ENCODE results near the gene CD74. TPM values are rescaled to one million over a fixed set of nuclear protein-coding genes. Genes with fewer than 3 reads are reported as not detected.

The CD74 gene
- total RNA-seq, 3 donors from 2014 or later, result 382 to 393 (median 392) TPM

GRCh38 chr5:150402229-150402773 lies 10.4 kb downstream of the CD74 start:
- H3K27me3 ChIP-seq, result no peaks in the 10 kb centered on the region
- no peak for TF ChIP-seq POLR2AphosphoS5 (IDR thresholded peaks at IDR 0.05)
- intact Hi-C loops (cut with DNase I; ENCODE audit: low total_unique reads), result no loop called here
- DNase-seq (ENCODE audit: low spot score in 2 of 2), result no peak
- H3K36me3 ChIP-seq, result peaks cover 13% of the 10 kb centered on the region
- no peak overlapping the region for H3K27ac ChIP-seq
- H3K9me3 ChIP-seq, result no peaks in the 10 kb centered on the region
- H3K4me3 ChIP-seq, result no peak overlapping the region
- H3K4me1 ChIP-seq, result no peaks in the 10 kb centered on the region

DNA sequence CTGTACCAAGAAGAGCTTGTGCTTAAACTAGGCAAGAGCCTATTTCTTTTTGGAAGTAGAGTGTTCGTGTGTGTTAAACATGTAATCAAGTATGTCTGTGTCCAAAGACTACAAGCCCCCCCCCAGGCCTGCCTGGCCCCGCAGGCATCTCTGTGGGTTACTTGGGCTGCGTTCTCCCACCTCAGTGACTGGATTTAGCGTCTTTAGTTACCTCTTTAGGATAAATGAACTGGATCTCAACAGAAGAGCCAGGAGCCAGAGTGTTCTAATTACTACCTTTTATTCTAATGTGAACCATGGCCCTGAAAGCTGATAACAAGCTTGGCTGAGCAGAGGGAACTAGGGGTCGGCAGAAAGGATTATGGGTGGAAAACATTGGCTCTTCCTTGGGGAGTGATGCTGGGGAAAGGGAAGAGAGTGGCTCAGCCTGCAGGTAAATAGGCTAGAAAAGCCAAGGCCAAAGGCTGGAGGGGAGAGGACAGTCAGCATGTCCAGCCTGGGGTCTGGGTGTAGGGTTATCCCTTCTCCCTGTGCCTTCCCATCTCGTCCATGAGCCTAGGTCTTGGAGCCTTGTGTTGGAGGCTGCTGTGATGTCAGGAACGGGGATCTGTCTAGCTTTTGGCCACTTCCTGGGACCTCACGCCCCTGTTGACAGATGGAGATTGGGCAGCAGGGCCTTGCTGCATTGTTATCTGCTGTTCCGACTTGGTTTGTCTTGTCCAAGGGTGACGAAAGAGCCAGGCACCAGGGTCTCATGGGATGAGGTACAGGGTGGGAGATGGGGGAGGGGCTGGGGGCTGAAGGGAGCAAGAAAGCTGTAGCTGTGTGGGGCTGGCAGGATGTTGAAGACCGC lies 11.1 kb downstream of the CD74 start:
- Histone ChIP-seq H3K4me1 (no peaks in the 10 kb centered on the region), H3K36me3 (peaks cover 13% of the 10 kb centered on the region), H3K27me3 (no peaks in the 10 kb centered on the region), H3K4me3 (no peak overlapping the region), H3K9me3 (no peaks in the 10 kb centered on the region), H3K27ac (no peak overlapping the region)
- intact Hi-C loops (cut with DNase I; ENCODE audit: low total_unique reads), result loop anchor here (1.0 kb wide), 1 partner anchor 48 kb away; the partner anchor contains the start of gene RPS14
- TF ChIP-seq POLR2A (IDR thresholded peaks at IDR 0.05), result no peak
- TF ChIP-seq POLR2AphosphoS5 (IDR thresholded peaks at IDR 0.05), result no peak
- TF ChIP-seq CTCF (IDR thresholded peaks at IDR 0.05), result no peak
- DNase-seq (ENCODE audit: low spot score in 2 of 2), result no peak

DNA sequence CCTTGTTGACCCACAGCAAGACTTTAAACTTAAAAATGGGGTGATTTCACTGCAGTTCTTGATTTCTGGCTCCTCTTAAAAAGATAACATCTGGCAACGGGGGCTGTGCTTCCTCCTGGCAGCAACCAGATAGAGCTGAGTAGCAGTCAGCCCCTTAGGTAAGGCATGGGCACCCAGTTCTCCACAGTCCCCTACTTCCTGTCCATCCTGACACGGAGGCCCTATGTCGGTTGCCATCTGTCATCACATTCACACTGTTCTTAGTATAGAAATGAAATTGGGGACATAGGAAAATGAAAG lies 11.7 kb downstream of the CD74 start:
- intact Hi-C loops (cut with DNase I; ENCODE audit: low total_unique reads), result loop anchor here (1.0 kb wide), 1 partner anchor 48 kb away; the partner anchor contains the start of gene RPS14
- Histone ChIP-seq H3K27me3 (no peaks in the 10 kb centered on the region), H3K4me1 (no peaks in the 10 kb centered on the region), H3K9me3 (no peaks in the 10 kb centered on the region), H3K27ac (no peak overlapping the region), H3K4me3 (no peak overlapping the region), H3K36me3 (peaks cover 17% of the 10 kb centered on the region)
- TF ChIP-seq POLR2AphosphoS5 (IDR thresholded peaks at IDR 0.05), result no peak
- TF ChIP-seq POLR2A (IDR thresholded peaks at IDR 0.05), result no peak
- no peak for DNase-seq (ENCODE audit: low spot score in 2 of 2)

DNA sequence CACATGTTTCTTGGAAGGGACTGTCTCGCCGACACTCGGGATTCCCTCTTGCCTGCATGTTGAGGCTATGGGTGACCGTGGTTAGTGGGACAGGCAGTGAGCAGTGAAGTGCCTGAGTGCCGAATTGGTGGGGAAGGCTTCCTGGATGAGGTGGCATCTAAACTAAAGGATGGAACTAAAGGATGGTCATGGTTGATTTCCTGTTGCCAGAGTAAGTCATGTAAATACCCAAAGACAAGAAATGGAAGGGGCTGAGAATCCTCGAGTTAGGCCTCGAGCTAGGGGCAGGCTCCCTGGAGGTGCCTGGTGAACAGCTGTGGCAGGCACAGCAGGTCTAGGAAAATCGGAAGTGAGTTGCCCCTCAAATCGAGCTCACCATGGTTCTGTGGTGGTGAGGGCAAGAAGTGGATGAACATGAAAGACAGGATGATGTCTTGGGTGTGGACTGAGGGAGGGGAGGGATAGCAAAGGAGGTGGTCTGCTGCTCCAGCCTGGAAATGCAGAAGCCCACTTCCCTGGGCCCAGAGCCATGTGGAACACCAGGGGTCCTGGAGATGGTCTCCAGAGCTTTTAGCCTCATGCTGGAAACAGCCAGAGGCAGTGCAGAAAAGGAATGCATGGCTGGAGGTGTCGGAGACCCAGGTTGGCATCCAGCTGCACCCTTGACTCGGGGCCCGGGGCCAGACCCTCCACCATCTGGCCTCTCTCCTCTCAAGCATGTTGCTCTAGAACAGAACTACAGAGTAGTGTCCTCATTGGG lies 12.2 kb downstream of the CD74 start:
- DNase-seq (ENCODE audit: low spot score in 2 of 2), result no peak
- H3K4me1 ChIP-seq, result no peaks in the 10 kb centered on the region
- intact Hi-C loops (cut with DNase I; ENCODE audit: low total_unique reads), result loop anchor here (1.0 kb wide), 1 partner anchor 49 kb away; the partner anchor contains the start of gene RPS14
- peaks cover 17% of the 10 kb centered on the region for H3K36me3 ChIP-seq
- no peak overlapping the region for H3K4me3 ChIP-seq
- H3K9me3 ChIP-seq, result no peaks in the 10 kb centered on the region
- H3K27me3 ChIP-seq, result no peaks in the 10 kb centered on the region
- H3K27ac ChIP-seq, result no peak overlapping the region
- no peak for TF ChIP-seq POLR2AphosphoS5 (IDR thresholded peaks at IDR 0.05)

DNA sequence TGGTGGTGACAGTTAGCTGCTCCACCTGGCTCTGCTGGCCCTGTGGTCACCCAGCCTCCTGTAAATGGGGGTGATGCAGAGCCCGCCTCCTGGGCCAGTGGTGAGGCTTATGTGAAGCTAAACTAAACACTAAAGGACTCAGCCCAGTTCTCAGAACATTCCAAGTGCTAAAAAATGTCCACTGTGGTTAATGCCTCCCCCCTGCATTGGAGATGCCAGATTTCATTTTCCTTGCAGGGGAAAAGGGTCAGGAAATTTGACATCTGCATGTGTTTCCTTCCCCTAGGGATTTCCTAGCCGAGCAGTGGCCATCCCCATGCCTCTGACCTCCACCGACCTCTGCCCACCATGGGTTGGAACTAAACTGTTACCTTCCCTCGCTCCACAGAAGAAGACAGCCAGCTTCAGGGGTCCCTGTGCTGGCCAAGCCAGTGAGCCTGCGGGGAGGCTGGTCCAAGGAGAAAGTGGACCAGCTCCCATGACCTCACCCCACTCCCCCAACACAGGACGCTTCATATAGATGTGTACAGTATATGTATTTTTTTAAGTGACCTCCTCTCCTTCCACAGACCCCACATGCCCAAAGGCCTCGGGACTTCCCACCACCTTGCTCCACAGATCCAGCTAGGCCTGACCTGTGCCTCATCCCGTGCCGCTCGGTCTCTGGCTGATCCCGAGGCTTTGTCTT lies 13.0 kb downstream of the CD74 start:
- Histone ChIP-seq H3K4me1 (no peaks in the 10 kb centered on the region), H3K4me3 (no peak overlapping the region), H3K9me3 (no peaks in the 10 kb centered on the region), H3K27ac (no peak overlapping the region), H3K36me3 (peaks cover 17% of the 10 kb centered on the region), H3K27me3 (no peaks in the 10 kb centered on the region)
- DNase-seq (ENCODE audit: low spot score in 2 of 2), result no peak
- TF ChIP-seq POLR2A (IDR thresholded peaks at IDR 0.05), result no peak
- no peak for TF ChIP-seq POLR2AphosphoS5 (IDR thresholded peaks at IDR 0.05)
- no peak for TF ChIP-seq CTCF (IDR thresholded peaks at IDR 0.05)
- intact Hi-C loops (cut with DNase I; ENCODE audit: low total_unique reads), result no loop called here

DNA sequence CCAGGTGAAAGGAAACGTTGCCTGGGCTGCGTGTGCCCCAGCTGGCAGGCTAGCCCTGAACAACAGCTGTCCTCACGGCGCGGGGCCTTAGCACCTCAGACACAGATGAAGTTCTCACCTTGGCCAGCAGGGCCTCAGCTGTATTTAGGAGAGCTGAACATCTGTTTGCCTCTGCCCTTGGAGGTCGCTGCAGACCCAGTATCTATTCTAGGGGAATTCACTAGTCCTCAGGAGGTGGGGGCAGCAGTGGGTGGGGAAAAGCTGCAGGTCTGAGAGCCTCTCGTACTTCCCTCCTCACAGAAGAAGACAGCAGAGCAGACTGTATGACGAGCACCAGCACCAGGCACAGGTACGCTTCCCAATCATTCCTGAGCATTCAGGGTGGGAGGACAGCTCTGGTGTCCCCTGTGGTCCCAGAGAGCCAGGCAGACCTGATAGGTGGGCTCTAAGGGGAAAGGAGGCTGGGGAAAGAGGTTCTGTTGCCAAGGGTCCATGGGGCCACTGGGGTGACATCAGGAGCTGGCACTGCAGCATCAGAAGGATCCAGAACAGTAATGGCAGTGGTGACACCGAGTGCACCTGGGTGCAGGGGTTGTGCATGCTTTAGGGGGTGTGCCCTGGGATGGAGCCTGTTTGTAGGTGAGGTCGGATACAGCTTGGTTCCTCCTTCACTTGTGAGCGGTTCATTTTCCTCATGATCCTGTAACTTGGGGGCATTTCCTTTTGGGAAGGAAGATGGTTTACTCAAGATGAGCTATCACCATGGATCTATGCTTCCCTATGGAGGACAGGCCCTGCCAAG lies 13.8 kb downstream of the CD74 start:
- intact Hi-C loops (cut with DNase I; ENCODE audit: low total_unique reads), result no loop called here
- DNase-seq (ENCODE audit: low spot score in 2 of 2), result no peak
- Histone ChIP-seq H3K27me3 (no peaks in the 10 kb centered on the region), H3K27ac (no peak overlapping the region), H3K4me3 (no peak overlapping the region), H3K36me3 (peaks cover 17% of the 10 kb centered on the region), H3K4me1 (no peaks in the 10 kb centered on the region), H3K9me3 (no peaks in the 10 kb centered on the region)
- no peak for TF ChIP-seq CTCF (IDR thresholded peaks at IDR 0.05)
- TF ChIP-seq POLR2A (IDR thresholded peaks at IDR 0.05), result no peak
- TF ChIP-seq POLR2AphosphoS5 (IDR thresholded peaks at IDR 0.05), result no peak

All from breast epithelium (tissue), 4 donors.